ENCODE data around the gene HACE1.

The HACE1 gene

DNA sequence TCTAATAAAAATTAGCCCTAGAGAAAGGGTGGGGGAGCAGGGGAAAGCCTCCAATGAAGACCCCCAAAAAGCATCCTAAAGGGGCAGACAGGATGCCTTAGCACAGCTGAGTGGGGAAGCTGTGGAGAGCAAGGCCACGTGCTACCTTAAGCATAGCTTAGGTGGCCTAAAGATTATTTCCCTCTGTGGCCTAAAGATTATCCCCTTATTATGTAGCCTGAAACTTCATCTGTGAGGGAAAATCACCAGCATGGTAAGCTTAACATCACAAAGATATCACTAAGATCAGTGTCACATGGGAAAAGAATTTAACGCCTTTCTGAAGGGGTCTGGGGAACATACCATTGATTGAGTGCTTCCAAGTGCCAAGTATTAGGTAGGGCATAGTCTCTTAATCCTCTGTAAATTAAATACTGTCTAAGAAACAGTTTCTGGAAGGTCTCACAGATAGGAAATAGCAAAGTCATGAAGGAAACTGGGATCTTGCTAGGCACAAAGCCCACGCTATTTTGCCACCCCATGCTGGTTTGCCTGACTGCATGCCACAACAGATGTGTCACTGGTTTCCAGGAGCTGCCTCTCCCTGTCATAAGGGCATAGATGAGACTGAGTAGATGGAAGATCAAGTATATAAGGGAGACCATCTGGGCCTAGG lies 170.0 kb downstream of the HACE1 start:
- ATAC-seq (ENCODE audit: low read depth), result no peak
- no peak overlapping the region for H3K27ac ChIP-seq (ENCODE audit: poor library complexity, severe bottlenecking)

DNA sequence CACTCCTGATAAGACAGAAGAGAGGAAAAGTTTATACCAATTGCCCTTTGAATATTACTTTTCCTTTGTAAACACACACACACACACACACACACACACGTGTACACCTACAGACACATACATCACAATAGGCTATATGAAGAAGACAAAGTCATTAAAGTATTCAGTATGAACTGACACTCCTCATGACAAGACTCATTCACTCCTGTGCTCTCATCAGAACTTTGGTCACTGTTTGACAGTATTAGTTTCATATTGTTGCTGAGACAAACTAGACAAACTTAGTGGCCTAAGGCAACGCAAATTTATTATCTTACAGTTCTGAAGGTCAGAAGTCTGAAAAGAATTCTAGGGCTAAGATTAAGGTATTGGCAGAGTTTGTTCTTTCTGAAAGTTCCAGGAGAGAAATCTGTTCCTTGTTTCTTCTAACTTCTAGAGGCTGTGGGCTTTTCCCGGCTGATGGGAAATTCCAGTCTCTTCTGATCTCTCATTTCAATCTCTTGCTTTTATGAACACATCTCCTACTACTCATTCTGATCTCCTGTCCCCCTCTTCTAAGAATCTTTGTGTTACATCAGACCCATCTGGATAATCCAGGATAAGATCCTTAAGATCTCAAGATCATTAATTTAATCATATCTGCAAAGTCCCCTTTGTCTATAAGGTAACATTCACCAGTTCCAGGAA lies 171.3 kb downstream of the HACE1 start:
- no peak overlapping the region for H3K4me3 ChIP-seq (ENCODE audit: severe bottlenecking)
- no peaks in the 10 kb centered on the region for H3K9me3 ChIP-seq (ENCODE audit: severe bottlenecking)
- no peaks in the 10 kb centered on the region for H3K27me3 ChIP-seq (ENCODE audit: insufficient read depth, poor library complexity, severe bottlenecking)
- no peaks in the 10 kb centered on the region for H3K36me3 ChIP-seq (ENCODE audit: low read depth)
- DNase-seq (ENCODE audit: low spot score) (no peak), ATAC-seq (ENCODE audit: low read depth) (no peak)
- H3K4me1 ChIP-seq (ENCODE audit: insufficient read depth, poor library complexity, severe bottlenecking), result no peaks in the 10 kb centered on the region
- TF ChIP-seq, protein P1, sequence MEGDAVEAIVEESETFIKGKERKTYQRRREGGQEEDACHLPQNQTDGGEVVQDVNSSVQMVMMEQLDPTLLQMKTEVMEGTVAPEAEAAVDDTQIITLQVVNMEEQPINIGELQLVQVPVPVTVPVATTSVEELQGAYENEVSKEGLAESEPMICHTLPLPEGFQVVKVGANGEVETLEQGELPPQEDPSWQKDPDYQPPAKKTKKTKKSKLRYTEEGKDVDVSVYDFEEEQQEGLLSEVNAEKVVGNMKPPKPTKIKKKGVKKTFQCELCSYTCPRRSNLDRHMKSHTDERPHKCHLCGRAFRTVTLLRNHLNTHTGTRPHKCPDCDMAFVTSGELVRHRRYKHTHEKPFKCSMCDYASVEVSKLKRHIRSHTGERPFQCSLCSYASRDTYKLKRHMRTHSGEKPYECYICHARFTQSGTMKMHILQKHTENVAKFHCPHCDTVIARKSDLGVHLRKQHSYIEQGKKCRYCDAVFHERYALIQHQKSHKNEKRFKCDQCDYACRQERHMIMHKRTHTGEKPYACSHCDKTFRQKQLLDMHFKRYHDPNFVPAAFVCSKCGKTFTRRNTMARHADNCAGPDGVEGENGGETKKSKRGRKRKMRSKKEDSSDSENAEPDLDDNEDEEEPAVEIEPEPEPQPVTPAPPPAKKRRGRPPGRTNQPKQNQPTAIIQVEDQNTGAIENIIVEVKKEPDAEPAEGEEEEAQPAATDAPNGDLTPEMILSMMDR (IDR thresholded peaks at IDR 0.05; ENCODE audit: poor library complexity, severe bottlenecking), result no peak
- H3K27ac ChIP-seq (ENCODE audit: poor library complexity, severe bottlenecking), result no peak overlapping the region

More for the DNA sequence above, 170.0 kb downstream of the HACE1 start:
- no peak for DNase-seq (ENCODE audit: low spot score)
- TF ChIP-seq, protein P1 (IDR thresholded peaks at IDR 0.05; ENCODE audit: poor library complexity, severe bottlenecking), result no peak
- Histone ChIP-seq H3K36me3 (ENCODE audit: low read depth) (no peaks in the 10 kb centered on the region), H3K4me1 (ENCODE audit: insufficient read depth, poor library complexity, severe bottlenecking) (no peaks in the 10 kb centered on the region), H3K27me3 (ENCODE audit: insufficient read depth, poor library complexity, severe bottlenecking) (no peaks in the 10 kb centered on the region), H3K4me3 (ENCODE audit: severe bottlenecking) (no peak overlapping the region), H3K9me3 (ENCODE audit: severe bottlenecking) (no peaks in the 10 kb centered on the region)

DNA sequence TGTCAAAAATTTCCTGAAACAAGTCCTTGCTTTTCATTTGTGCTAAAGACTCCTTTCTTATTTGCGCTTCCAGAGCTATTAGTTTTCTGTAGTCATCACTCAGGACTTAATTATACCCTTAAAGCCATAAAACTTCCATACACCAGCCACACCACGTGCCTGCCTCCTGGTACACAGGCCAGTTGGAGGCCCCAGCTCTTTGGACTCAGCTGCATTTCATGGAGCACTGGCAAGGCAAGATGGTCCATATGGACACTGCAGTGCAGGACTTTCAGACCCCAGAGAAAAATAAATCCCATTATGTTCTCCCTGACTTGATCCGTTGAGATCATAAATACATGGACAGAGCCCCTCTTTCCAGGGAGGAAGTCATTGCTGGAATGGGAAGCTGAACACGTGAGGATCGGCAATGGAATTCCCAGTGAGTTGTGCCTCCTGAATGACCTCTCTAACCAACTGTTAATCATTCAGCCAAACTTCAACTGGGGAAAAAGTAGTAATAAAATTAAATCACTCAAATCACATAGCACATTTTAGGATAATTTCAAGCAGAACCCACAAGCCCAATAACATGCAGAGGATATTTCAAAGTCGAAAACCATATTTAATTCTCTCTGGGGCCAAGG lies 173.1 kb downstream of the HACE1 start:
- TF ChIP-seq, protein P1 (IDR thresholded peaks at IDR 0.05; ENCODE audit: poor library complexity, severe bottlenecking), result no peak
- no peaks in the 10 kb centered on the region for H3K27me3 ChIP-seq (ENCODE audit: insufficient read depth, poor library complexity, severe bottlenecking)
- no peak for DNase-seq (ENCODE audit: low spot score)

DNA sequence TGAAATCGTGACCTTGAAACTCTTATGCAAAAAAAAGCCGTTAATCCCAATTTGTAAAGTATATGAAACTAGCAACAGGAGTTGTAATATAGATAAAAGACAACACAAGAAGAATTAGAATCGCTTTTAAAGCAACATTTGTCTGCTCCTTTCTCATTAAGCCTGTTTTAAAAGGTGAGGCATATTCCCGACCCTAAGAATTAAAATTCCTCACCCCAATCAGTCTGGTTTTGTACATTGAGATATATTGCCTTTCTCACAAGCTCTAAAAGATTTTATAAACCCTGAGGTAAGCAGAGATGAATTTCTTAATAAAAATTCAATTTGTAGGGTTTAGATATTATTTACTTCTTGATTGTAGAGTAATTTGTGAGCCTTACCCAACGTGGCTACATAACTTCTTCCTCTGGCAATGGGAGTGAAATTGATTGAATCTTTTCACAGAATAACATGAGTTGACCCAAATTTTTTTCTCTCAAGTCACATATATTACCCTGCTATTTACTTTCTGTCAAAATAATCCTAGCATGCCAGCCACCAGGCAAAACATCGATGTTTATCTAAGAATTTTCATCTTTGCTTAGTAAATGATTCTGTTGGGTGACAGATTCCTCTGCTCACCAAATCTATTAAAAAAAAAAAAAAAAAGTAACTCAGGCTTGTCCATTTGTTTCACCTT lies 173.7 kb downstream of the HACE1 start:
- H3K4me3 ChIP-seq (ENCODE audit: severe bottlenecking), result no peak overlapping the region
- H3K27me3 ChIP-seq (ENCODE audit: insufficient read depth, poor library complexity, severe bottlenecking), result no peaks in the 10 kb centered on the region
- H3K36me3 ChIP-seq (ENCODE audit: low read depth), result no peaks in the 10 kb centered on the region
- TF ChIP-seq, protein P1 (IDR thresholded peaks at IDR 0.05; ENCODE audit: poor library complexity, severe bottlenecking), result no peak
- no peaks in the 10 kb centered on the region for H3K9me3 ChIP-seq (ENCODE audit: severe bottlenecking)
- no peak for ATAC-seq (ENCODE audit: low read depth)
- no peaks in the 10 kb centered on the region for H3K4me1 ChIP-seq (ENCODE audit: insufficient read depth, poor library complexity, severe bottlenecking)
- no peak overlapping the region for H3K27ac ChIP-seq (ENCODE audit: poor library complexity, severe bottlenecking)
- DNase-seq (ENCODE audit: low spot score), result no peak

More for the DNA sequence above, 173.1 kb downstream of the HACE1 start:
- Histone ChIP-seq H3K36me3 (ENCODE audit: low read depth) (no peaks in the 10 kb centered on the region), H3K27ac (ENCODE audit: poor library complexity, severe bottlenecking) (no peak overlapping the region), H3K4me1 (ENCODE audit: insufficient read depth, poor library complexity, severe bottlenecking) (no peaks in the 10 kb centered on the region), H3K4me3 (ENCODE audit: severe bottlenecking) (no peak overlapping the region), H3K9me3 (ENCODE audit: severe bottlenecking) (no peaks in the 10 kb centered on the region)
- no peak for ATAC-seq (ENCODE audit: low read depth)

Measured in RWPE2 (cell line).